ENCODE data around the gene ALDH3A1.

ALDH3A1 gene

GRCh38 chr17:19760746-19761145, 12.6 kb upstream of the ALDH3A1 start:
- DNase-seq (ENCODE audit: low spot score): no peak
- no peak for FAIRE-seq

DNA sequence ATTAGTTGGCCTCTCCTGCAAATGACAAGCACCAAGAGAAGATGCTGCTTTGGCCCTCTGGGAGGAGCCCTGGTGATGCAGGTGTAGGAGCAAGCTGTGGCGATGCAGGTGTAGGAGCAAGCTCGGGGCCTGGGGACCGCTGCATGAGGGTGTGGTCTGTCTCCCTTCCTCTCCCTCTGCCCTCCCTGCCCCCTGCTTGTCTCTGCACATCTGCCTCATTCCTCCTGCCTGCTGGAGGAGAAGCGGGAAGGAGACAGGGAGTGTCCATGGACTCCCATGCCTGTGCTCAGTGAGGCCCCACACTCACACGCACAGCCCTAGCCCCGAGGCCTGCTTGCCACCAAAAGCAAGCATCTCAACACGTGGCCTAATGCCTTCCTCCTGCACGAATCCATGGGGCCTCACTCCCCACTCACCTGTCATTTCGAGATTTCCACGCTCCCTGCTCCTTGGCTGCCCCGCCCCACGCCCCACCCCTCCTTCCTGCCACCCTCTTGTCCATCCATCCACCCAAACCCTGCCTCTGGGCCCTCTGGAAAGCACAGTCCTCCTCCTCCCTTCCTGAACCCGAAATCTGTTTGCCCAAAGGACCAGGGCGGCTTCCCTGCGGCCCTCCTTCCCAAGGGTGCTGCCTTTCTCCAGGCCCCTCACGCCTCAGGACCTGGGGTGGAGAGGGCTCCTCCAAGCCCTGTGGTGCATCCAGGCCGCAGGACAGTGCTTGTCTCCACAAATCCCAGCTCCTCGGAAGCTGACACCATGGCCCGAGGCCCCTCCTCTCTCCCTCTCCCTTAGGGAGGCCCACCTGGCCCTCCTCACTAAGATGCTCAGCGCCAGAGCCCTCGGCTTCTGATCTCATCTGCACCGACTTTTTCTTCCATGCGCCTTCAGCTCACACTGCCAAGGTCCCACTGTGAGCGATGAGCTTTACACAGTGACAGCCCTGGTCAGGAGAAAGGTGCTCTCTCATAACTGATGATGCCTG, 11.8 kb upstream of the ALDH3A1 start:
- no peak for FAIRE-seq

DNA sequence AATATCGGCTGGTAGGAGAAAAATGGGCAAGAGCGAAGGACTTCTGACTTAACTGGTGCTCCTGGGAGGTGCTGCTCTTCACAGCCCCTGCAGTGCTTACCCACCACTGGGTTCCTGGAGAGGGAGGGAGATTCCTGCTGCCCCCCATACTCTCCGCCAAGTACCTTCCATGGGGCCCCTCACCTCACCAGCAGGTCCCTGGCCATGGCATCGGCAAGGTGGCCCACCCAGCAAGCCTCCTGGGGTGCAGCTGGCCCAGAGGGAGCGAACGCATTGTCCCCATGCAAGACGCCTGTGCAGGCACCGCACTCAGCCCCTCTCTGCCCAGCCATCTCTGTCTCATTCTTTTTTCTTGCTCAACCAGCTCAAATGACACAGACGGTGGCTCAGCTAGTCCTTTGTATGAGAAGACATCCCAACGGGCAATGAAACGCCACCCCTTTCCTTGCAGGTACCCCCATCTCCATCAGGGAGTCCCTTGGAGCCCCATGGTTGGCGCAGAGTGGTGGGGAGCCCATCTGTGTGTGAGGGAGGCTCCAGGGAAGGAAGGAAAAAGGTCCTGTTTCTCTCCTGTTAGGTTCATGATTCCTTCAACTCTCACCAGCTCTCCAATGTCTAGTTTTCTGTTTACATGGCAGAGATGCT, 9.6 kb upstream of the ALDH3A1 start:
- no peak for DNase-seq (ENCODE audit: low spot score)
- no peak for FAIRE-seq

More for the DNA sequence above, 11.8 kb upstream of the ALDH3A1 start:
- no peak for DNase-seq (ENCODE audit: low spot score)

GRCh38 chr17:19756546-19756945, 8.4 kb upstream of the ALDH3A1 start:
- DNase-seq (ENCODE audit: low spot score): no peak
- FAIRE-seq: no peak

- FAIRE-seq (no peak), DNase-seq (ENCODE audit: low spot score) (no peak)
These were observed 7.9 kb upstream of the ALDH3A1 start for GRCh38 chr17:19755821-19756510.

DNA sequence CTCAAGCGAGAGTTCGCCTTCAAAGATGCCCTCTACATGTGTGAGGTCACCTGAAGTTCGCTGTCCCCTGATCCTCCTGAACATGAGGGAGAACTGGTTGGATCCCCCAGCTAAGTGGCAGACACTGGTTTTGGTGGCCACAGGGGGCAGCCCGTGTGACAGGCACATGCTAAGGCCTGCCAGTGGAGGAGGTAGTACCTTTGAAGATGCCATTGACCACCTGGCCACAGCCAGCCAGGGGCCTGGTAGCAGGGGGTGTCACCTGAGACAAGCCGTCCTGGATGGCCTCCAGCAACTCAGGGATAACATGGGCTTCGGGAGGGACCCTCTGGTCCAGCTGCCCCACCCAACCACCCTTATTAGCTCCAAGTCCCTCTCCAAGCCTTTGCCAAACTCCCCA, 7.3 kb upstream of the ALDH3A1 start:
- FAIRE-seq (no peak), DNase-seq (ENCODE audit: low spot score) (no peak)

- peak; percentile 12 for FAIRE-seq
- DNase-seq (ENCODE audit: low spot score): peak; percentile 37
These were observed 5.8 kb upstream of the ALDH3A1 start for GRCh38 chr17:19753661-19754463.

DNA sequence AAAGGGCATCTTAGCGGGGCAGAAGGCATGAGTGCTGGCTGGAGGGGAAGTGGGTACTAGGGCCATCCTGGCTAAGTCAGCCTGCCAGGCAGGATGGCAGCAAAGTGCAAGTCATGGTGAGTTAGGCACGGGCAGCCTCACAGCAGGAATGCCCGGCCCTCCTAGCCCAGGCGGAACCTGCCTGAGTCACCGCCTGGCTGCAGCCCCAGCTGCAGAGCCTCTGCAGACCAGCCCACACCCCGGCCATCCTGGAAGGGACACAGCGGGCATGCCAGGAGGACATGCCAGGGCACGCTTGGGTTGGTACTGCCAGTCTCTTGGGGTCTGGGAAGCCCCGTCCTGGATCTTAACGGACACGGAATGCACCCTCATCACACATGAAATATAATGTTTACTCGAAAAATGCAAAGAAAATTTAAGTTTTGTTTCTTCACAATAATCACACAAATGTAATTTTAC, 5.0 kb upstream of the ALDH3A1 start:
- DNase-seq (ENCODE audit: low spot score): peak; percentile 90
- FAIRE-seq: peak; percentile 90

- FAIRE-seq (no peak), DNase-seq (ENCODE audit: low spot score) (no peak)
These were observed 4.3 kb upstream of the ALDH3A1 start for GRCh38 chr17:19752216-19753050.

- FAIRE-seq: no peak
- DNase-seq (ENCODE audit: low spot score): no peak
These were observed 2.7 kb upstream of the ALDH3A1 start for GRCh38 chr17:19750835-19751234.

GRCh38 chr17:19750020-19750572, 2.0 kb upstream of the ALDH3A1 start:
- no peak for DNase-seq (ENCODE audit: low spot score)
- no peak for FAIRE-seq

DNA sequence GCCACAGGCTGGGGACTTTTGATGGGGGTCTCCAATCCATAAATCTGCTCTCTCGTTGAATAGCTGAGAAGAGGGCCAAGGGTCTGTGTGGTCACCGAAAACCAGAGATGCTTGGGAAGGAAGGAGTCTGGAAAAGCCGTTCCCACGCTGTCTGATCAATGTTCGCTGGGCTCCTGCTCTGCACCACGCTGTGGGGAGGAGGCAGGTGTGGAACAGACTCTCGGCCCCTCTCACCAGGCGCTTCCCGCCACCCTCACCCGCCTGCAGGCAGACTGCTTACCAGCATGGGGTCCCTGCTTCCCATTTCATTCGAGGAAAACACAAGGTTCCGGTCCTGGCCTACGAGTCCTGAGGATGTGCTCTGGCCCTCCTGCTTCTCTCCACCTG, 702 bp upstream of the ALDH3A1 start:
- FAIRE-seq (no peak), DNase-seq (ENCODE audit: low spot score) (no peak)

GRCh38 chr17:19747159-19747719, 859 bp downstream of the ALDH3A1 start:
- DNase-seq (ENCODE audit: low spot score): no peak
- FAIRE-seq: no peak

DNA sequence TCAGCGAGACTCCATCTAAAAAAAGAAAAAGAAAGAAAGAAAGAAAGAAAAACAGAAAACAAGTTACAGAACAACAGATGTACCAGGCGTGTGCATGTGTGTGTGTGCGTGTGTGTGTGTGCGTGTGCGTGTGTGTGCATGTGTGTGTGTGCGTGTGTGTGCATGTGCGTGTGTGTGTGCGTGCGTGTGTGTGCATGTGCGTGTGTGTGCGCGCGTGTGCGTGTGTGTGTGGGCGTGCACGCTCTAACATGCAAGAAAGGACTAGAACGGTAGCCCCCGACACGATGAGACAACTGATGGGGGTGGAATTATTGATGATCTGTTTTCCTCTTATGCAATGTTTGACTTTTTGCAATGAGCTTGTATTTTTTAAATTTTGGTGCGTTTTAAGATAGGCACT, 1.6 kb downstream of the ALDH3A1 start:
- no peak for DNase-seq (ENCODE audit: low spot score)
- FAIRE-seq: no peak

GRCh38 chr17:19744922-19745757, 3.0 kb downstream of the ALDH3A1 start:
- no peak for DNase-seq (ENCODE audit: low spot score)

GRCh38 chr17:19744492-19744891, 3.6 kb downstream of the ALDH3A1 start:
- no peak for FAIRE-seq
- no peak for DNase-seq (ENCODE audit: low spot score)

More at GRCh38 chr17:19744922-19745757, 3.0 kb downstream of the ALDH3A1 start:
- FAIRE-seq: no peak

GRCh38 chr17:19743101-19744100, 4.7 kb downstream of the ALDH3A1 start:
- FAIRE-seq: no peak
- no peak for DNase-seq (ENCODE audit: low spot score)

Data from RCC 7860 (cell line).